Measurements from ENCODE around the gene NECAB2. TPM values are rescaled to one million over a fixed set of nuclear protein-coding genes. Genes with fewer than 3 reads are reported as not detected.

The NECAB2 gene
- total RNA-seq, 1 experiment from 2014 or later, result not detected

GRCh38 chr16:83952940-83953795 is 14.9 kb upstream of the NECAB2 start, which contains the start of gene OSGIN1:
Gene OSGIN1, plus strand, starts transcription at chr16:83953240. Its CDS starts 4,432 bp downstream, at chr16:83957672.
- H3K27me3 ChIP-seq (replicated peaks), result no peaks in the 10 kb centered on the region
- H3K9me3 ChIP-seq (replicated peaks), result no peaks in the 10 kb centered on the region
- peak; percentile 94 to 97 for DNase-seq (ENCODE audit: low read depth in 1 of 2, low spot score in 2 of 2)
- H3K27ac ChIP-seq, result peak within 1 kb of the TSS; percentile 88
- H3K4me3 ChIP-seq, result peak within 1 kb of the TSS; percentile 59
- H3K4me1 ChIP-seq (replicated peaks), result peaks cover 26% of the 10 kb centered on the region
- H3K36me3 ChIP-seq, result peaks cover 13% of the 10 kb centered on the region

GRCh38 chr16:83953796-83954576 is 14.1 kb upstream of the NECAB2 start:
- Histone ChIP-seq H3K9me3 (replicated peaks) (no peaks in the 10 kb centered on the region), H3K36me3 (peaks cover 22% of the 10 kb centered on the region), H3K4me3 (peak overlapping the region; percentile 59), H3K27me3 (replicated peaks) (no peaks in the 10 kb centered on the region), H3K4me1 (replicated peaks) (peaks cover 26% of the 10 kb centered on the region), H3K27ac (peak overlapping the region; percentile 88)
- DNase-seq (ENCODE audit: low read depth in 1 of 2, low spot score in 2 of 2), result peak in 1 of 2 experiments; percentile 26

- H3K4me3 ChIP-seq, result no peak overlapping the region; the same call in 1 of the 2 replicates
- peaks cover 28% of the 10 kb centered on the region for H3K36me3 ChIP-seq
- no peak overlapping the region for H3K27ac ChIP-seq
- peak; percentile 20 to 60 for DNase-seq (ENCODE audit: low read depth in 1 of 2, low spot score in 2 of 2)
- no peaks in the 10 kb centered on the region for H3K9me3 ChIP-seq (replicated peaks)
- H3K4me1 ChIP-seq (replicated peaks), result peaks cover 26% of the 10 kb centered on the region
- H3K27me3 ChIP-seq (replicated peaks), result no peaks in the 10 kb centered on the region
Observed at GRCh38 chr16:83954577-83955016, 13.4 kb upstream of the NECAB2 start.

- Histone ChIP-seq H3K4me1 (replicated peaks) (peaks cover 26% of the 10 kb centered on the region), H3K27me3 (replicated peaks) (no peaks in the 10 kb centered on the region), H3K9me3 (replicated peaks) (no peaks in the 10 kb centered on the region), H3K4me3 (no peak overlapping the region), H3K27ac (no peak overlapping the region), H3K36me3 (peaks cover 36% of the 10 kb centered on the region)
- no peak for DNase-seq (ENCODE audit: low read depth in 1 of 2, low spot score in 2 of 2)
Observed at GRCh38 chr16:83955218-83956130, 12.6 kb upstream of the NECAB2 start.

DNA sequence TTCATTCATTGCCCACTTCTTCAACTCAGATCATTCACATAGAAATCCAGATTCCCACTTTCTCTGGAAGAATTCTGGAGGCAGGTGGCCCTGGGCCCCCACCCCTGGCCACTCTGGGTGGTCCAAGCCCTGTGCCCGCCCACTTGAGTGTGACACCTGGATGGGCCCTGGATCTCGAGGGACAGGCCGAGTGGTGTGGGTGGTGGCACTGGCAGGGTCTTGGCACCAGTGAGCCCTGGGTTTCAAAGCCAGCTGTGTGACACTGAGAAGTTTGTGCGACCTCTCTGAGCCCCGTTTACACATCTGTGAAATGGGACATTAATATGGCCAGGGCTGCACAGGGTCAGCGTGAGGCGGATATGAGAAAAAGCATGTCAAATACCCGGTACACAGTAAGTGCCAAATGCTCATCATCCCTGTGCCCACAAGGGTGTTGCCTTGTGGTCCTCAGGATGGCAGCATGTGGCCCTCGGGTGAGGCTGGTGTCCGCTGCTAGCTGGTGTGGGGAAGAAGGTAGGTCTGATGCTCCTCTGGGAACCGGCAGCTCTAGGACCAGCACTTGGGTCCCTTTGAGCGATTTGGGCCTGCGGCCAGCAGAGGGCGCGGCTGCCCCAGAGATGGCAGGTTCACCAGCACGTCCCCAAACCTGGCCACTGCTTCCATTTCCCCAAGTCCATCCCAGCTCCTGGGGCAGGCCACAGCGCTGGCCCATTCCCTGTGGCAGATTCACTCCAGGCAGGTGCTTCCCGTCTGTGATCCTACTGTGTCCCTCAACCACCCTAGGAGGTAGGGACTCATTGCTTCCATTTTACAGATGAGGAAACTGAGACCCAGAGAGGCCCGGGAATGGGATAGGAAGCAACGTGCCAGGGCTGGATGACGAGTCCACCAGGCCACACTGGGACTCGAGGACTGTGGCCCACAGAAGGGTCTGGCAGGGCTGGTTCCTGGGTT is 11.4 kb upstream of the NECAB2 start:
- Histone ChIP-seq H3K4me1 (replicated peaks) (peaks cover 26% of the 10 kb centered on the region), H3K27ac (no peak overlapping the region), H3K4me3 (no peak overlapping the region), H3K36me3 (peaks cover 47% of the 10 kb centered on the region), H3K27me3 (replicated peaks) (no peaks in the 10 kb centered on the region), H3K9me3 (replicated peaks) (no peaks in the 10 kb centered on the region)
- peak; percentile 48 to 82 for DNase-seq (ENCODE audit: low read depth in 1 of 2, low spot score in 2 of 2)

- H3K4me1 ChIP-seq (replicated peaks), result peaks cover 24% of the 10 kb centered on the region
- H3K27me3 ChIP-seq (replicated peaks), result no peaks in the 10 kb centered on the region
Observed at GRCh38 chr16:83957296-83957855, 10.7 kb upstream of the NECAB2 start.

GRCh38 chr16:83958137-83958845 is 9.8 kb upstream of the NECAB2 start:
- Histone ChIP-seq H3K36me3 (peaks cover 56% of the 10 kb centered on the region), H3K4me3 (no peak overlapping the region), H3K4me1 (replicated peaks) (peaks cover 15% of the 10 kb centered on the region), H3K9me3 (replicated peaks) (no peaks in the 10 kb centered on the region), H3K27me3 (replicated peaks) (no peaks in the 10 kb centered on the region), H3K27ac (no peak overlapping the region)
- no peak for DNase-seq (ENCODE audit: low read depth in 1 of 2, low spot score in 2 of 2)

More at GRCh38 chr16:83957296-83957855, 10.7 kb upstream of the NECAB2 start:
- H3K4me3 ChIP-seq, result no peak overlapping the region
- no peaks in the 10 kb centered on the region for H3K9me3 ChIP-seq (replicated peaks)
- no peak overlapping the region for H3K27ac ChIP-seq
- no peak for DNase-seq (ENCODE audit: low read depth in 1 of 2, low spot score in 2 of 2)
- H3K36me3 ChIP-seq, result peaks cover 52% of the 10 kb centered on the region

DNA sequence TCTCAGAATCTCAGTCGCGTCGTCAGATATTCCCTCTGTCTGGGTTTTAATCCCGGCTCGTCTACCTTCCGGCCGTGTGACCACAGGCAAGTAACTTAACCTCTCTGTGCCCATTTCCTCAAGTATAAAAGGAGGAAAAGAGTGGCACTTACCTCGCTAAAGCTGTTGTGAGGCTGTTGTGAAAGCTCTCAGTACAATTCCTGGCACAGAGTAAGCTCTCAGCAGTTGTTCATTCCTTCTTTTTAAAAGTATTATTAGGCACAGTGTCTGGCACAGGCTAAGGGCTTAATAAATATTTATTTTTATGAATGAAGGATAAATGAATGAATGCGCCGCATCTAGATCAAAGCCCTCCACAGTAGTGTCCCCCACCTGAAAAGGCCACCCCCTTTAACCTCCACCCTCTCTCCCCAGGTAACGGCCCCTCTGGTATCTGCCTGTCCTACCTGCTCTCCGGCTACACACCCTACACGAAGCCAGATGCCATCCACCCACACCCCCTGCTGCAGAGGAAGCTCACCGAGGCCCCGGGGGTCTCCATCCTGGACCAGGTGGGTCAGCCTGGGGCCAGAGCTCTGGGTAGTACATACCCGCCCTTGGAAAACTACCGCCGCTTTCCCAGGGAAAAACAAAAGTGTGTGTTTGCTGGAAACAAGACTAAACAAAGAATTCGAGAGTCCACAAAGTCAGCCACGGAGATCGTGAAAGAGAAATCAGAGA is 9.0 kb upstream of the NECAB2 start:
- Histone ChIP-seq H3K4me1 (replicated peaks) (peaks cover 8% of the 10 kb centered on the region), H3K9me3 (replicated peaks) (no peaks in the 10 kb centered on the region), H3K27ac (no peak overlapping the region), H3K27me3 (replicated peaks) (no peaks in the 10 kb centered on the region), H3K36me3 (peaks cover 60% of the 10 kb centered on the region), H3K4me3 (no peak overlapping the region)
- DNase-seq (ENCODE audit: low read depth in 1 of 2, low spot score in 2 of 2), result no peak

GRCh38 chr16:83959656-83960434 is 8.2 kb upstream of the NECAB2 start:
- H3K4me1 ChIP-seq (replicated peaks), result no peaks in the 10 kb centered on the region; the same call in 1 of the 2 replicates
- no peak for DNase-seq (ENCODE audit: low read depth in 1 of 2, low spot score in 2 of 2)

GRCh38 chr16:83960521-83961249 is 7.4 kb upstream of the NECAB2 start:
- Histone ChIP-seq H3K27me3 (replicated peaks) (no peaks in the 10 kb centered on the region), H3K4me3 (no peak overlapping the region), H3K9me3 (replicated peaks) (no peaks in the 10 kb centered on the region), H3K4me1 (replicated peaks) (no peaks in the 10 kb centered on the region), H3K27ac (no peak overlapping the region), H3K36me3 (peaks cover 64% of the 10 kb centered on the region)
- no peak for DNase-seq (ENCODE audit: low read depth in 1 of 2, low spot score in 2 of 2)

More at GRCh38 chr16:83959656-83960434, 8.2 kb upstream of the NECAB2 start:
- no peaks in the 10 kb centered on the region for H3K9me3 ChIP-seq (replicated peaks)
- no peaks in the 10 kb centered on the region for H3K27me3 ChIP-seq (replicated peaks)
- no peak overlapping the region for H3K4me3 ChIP-seq
- H3K27ac ChIP-seq, result no peak overlapping the region
- H3K36me3 ChIP-seq, result peaks cover 63% of the 10 kb centered on the region
